Transverse colon (tissue), 4 donors: ENCODE data around the gene PTGES. TPM values are rescaled to one million over a fixed set of nuclear protein-coding genes. Genes with fewer than 3 reads are reported as not detected.
A peak's percentile ranks its signal among the peaks of the same experiment; 100 is the strongest.

Experiments used
- DNase-seq: peaks from one replicate; pipeline ENCODE4 v3.0.0-alpha.2; 2019
- H3K27ac ChIP-seq, 4 donors: fragments of 200-600 bp; sonication (generic); 2 replicates each; pipeline ENCODE4 v1.5.1; 2016 to 2018; ENCODE audit warnings: inconsistent platforms in 4 of 4
- H3K27me3 ChIP-seq: fragments of 200-600 bp; sonication (generic); 2 replicates; pipeline ENCODE4 v1.5.1; 2017; ENCODE audit warnings: inconsistent platforms
- H3K36me3 ChIP-seq, 4 donors: fragments of 200-600 bp; sonication (generic); 2 replicates each; pipeline ENCODE4 v1.5.1; 2017 to 2019; ENCODE audit warnings: inconsistent platforms in 4 of 4
- H3K4me1 ChIP-seq, 4 donors: fragments of 200-600 bp; sonication (generic); 2 replicates each; pipeline ENCODE4 v1.5.1; 2017 to 2020; ENCODE audit warnings: inconsistent platforms in 4 of 4
- H3K4me3 ChIP-seq, 4 donors: fragments of 200-600 bp; sonication (generic); 1 replicate in 1 of 4; 2 replicates in 3 of 4; pipeline versions ENCODE4 v1.5.1 to v1.6.1; 2017 to 2019; ENCODE audit warnings: inconsistent platforms in 4 of 4
- H3K9me3 ChIP-seq, 2 donors: fragments of 200-600 bp; sonication (generic); 2 replicates each; pipeline ENCODE4 v1.5.1; 2017 to 2019; ENCODE audit warnings: inconsistent platforms in 2 of 2
- CTCF ChIP-seq, 5 experiments: fragments of 200-600 bp in 3 of 5; fragments of 450-650 bp in 2 of 5; sonication (generic) in 3 of 5; IDR thresholded peaks; 1 replicate in 2 of 5; 2 replicates in 3 of 5; pipeline ENCODE4 v1.5.1; 2016 to 2017; ENCODE audit warnings: antibody characterized with exemption in 5 of 5, inconsistent platforms in 3 of 5, mild to moderate bottlenecking in 2 of 5, moderate library complexity in 1 of 5
- EP300 ChIP-seq: sonication (generic); formaldehyde crosslinking; IDR thresholded peaks from one replicate; pipeline ENCODE4 v1.6.1; 2017; ENCODE audit warnings: antibody characterized with exemption, low read depth
- POLR2A ChIP-seq: fragments of 450-650 bp; IDR thresholded peaks from one replicate; pipeline ENCODE4 v1.6.1; 2016; ENCODE audit warnings: antibody characterized with exemption, mild to moderate bottlenecking, moderate library complexity
- POLR2AphosphoS5 ChIP-seq, 3 donors: sonication (generic); formaldehyde crosslinking; IDR thresholded peaks; one replicate each; pipeline ENCODE4 v1.6.1; 2016; ENCODE audit warnings: antibody characterized with exemption in 3 of 3
- WGBS, 2 donors: methylation state at CpG; one replicate each; pipeline ENCODE4 v1.1.5; 2018; ENCODE audit warnings: low coverage in 1 of 2; 5-methylcytosine and 5-hydroxymethylcytosine counted together
- in situ Hi-C, 4 donors: fragments of 200-750 bp; cut with MboI; loops; one replicate each; pipeline versions ENCODE4 v1.15.0 to v1.15.1; 2017; ENCODE audit warnings: low sequenced_read_pairs in 3 of 4, low pct_ligation_motif_present in 1 of 4, low pct_unique_long_range_greater_than_20kb in 1 of 4
- intact Hi-C: fragments of 100-400 bp; cut with DNase I; formaldehyde crosslinking; loops from one replicate; pipeline ENCODE4 v1.15.1; 2023; ENCODE audit warnings: low total_unique reads
- total RNA-seq, 4 donors: library from RNA; depleted of rRNA; stranded (reverse); fragments of >200 nt; gene quantifications; one replicate each; pipeline ENCODE4 v1.1.0, GENCODE V29; 2016

The PTGES gene
- total RNA-seq, 4 donors from 2014 or later = 0.75 to 11.0 (median 2.2) TPM

DNA sequence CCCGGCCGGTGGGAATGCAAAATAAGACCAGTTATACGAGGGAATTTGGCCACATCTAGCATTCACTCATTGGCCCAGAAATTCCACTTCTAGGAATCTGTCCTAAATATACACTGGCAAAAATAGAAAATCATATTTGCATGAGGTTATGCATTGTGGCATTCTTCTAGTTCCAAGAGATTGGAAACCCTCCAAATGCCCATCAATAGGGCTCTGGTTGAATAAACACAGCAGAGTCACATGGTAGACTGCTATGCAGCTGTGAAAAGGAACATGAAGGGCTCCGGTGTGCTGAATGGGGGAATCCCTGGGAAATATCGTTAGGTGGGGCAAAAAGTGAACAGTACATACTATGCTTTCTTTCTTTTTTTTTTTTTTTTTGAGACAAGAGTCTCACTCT is 36.8 kb downstream of the PTGES start:
- Histone ChIP-seq H3K9me3 (no peaks in the 10 kb centered on the region), H3K27me3 (no peaks in the 10 kb centered on the region), H3K27ac (no peak overlapping the region), H3K36me3 (no peaks in the 10 kb centered on the region), H3K4me1 (peaks cover 0 to 4% (median 0%) of the 10 kb centered on the region in 4 donors), H3K4me3 (no peak overlapping the region)
- in situ Hi-C loops = no loop called here
- no peak for DNase-seq
- 48 to 57% methylated on average over 5 of the region's 5 CpGs for WGBS, 2 donors
- TF ChIP-seq POLR2AphosphoS5 (IDR thresholded peaks at IDR 0.05) (peak in 1 of 3 donors; percentile 27), POLR2A (no peak)
- intact Hi-C loops = no loop called here

- intact Hi-C loops = no loop called here
- no peak overlapping the region for H3K4me3 ChIP-seq
- 75% methylated on average over 15 of the region's 15 CpGs; no CpG with 5 or more reads in 1 of the 2 donors for WGBS, 2 donors
Measured at GRCh38 chr9:129714511-129715061, 38.3 kb downstream of the PTGES start.

DNA sequence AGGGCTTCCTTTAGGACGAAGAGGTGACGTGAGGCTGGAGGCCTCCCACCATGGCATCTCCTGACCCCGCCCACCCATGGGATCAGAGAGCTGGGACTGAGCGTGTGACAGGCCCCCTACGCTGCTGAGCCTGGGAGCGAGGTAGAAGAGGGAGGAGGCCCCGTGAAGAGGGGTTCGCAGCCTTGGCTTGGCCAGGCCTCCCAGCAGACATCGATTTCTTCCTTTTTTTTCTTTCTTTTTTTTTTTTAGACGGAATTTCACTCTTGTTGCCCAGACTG is 39.5 kb downstream of the PTGES start:
- Histone ChIP-seq H3K9me3 (no peaks in the 10 kb centered on the region), H3K27ac (peak overlapping the region in 1 of 4 donors; percentile 46), H3K27me3 (no peaks in the 10 kb centered on the region), H3K4me1 (peaks cover 0 to 4% (median 0%) of the 10 kb centered on the region in 4 donors), H3K36me3 (no peaks in the 10 kb centered on the region), H3K4me3 (no peak overlapping the region)
- 89 to 93% methylated on average over 3 to 10 of the region's 10 CpGs for WGBS, 2 donors
- no peak for DNase-seq
- intact Hi-C loops (no loop called here), in situ Hi-C loops (no loop called here)
- no peak for TF ChIP-seq EP300
- TF ChIP-seq POLR2A = no peak
- no peak for TF ChIP-seq CTCF (IDR thresholded peaks at IDR 0.05)
- TF ChIP-seq POLR2AphosphoS5 (IDR thresholded peaks at IDR 0.05) = no peak

More at GRCh38 chr9:129714511-129715061, 38.3 kb downstream of the PTGES start:
- no peak for DNase-seq
- TF ChIP-seq POLR2AphosphoS5 (IDR thresholded peaks at IDR 0.05) = no peak
- no peak for TF ChIP-seq CTCF (IDR thresholded peaks at IDR 0.05)
- no peak for TF ChIP-seq EP300
- no peak for TF ChIP-seq POLR2A
- H3K36me3 ChIP-seq = no peaks in the 10 kb centered on the region
- H3K27ac ChIP-seq = no peak overlapping the region
- H3K27me3 ChIP-seq = no peaks in the 10 kb centered on the region
- no peaks in the 10 kb centered on the region for H3K9me3 ChIP-seq
- in situ Hi-C loops = no loop called here
- H3K4me1 ChIP-seq = peaks cover 0 to 4% (median 0%) of the 10 kb centered on the region in 4 donors

DNA sequence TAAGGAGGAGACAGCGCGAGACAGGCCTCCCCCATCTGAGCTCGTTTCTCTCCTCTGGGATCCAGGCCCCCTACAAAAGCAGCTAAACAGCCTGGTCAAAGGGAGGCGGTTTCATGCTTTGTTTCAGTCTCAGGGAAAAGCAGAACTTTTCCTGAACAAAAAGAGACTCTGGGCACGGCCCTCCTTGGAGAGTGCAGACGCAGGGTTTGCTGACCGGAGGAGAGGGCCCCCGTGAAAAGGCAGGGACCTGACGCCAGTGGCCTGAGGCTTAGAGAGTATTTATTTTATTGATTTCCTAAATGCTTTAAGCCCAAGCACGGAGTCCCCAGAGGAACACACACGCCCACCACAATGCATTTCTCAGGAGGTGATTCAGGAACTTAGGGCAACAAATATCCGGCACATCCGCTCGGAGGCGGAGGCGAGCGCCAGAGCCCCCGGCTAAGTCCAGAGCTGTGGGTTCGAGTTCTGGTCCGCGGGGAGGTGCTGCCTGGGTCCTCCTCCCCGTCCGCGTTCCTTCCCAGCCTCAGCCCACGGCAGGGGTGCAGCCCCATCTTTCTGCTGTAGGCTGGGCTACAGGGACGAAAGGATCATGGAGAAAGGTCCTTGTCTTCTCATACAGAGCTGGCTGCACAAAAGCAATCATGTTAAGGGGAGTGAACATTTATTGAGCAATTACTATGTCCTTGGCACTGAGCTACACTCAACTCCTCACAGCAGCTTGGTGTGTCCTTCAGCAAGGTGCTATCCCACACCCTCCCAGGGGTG is 40.0 kb downstream of the PTGES start:
- H3K4me3 ChIP-seq = no peak overlapping the region
- no peak for DNase-seq
- in situ Hi-C loops (no loop called here), intact Hi-C loops (no loop called here)
- H3K9me3 ChIP-seq = no peaks in the 10 kb centered on the region
- H3K4me1 ChIP-seq = peaks cover 0 to 4% (median 0%) of the 10 kb centered on the region in 4 donors
- H3K27ac ChIP-seq = peak overlapping the region; percentile 36 to 56 (median 42)
- WGBS, 2 donors = 66 to 73% methylated on average over 15 to 26 of the region's 26 CpGs
- no peaks in the 10 kb centered on the region for H3K27me3 ChIP-seq
- H3K36me3 ChIP-seq = no peaks in the 10 kb centered on the region
- TF ChIP-seq CTCF (IDR thresholded peaks at IDR 0.05) = no peak
- no peak for TF ChIP-seq EP300
- TF ChIP-seq POLR2A = no peak
- no peak for TF ChIP-seq POLR2AphosphoS5 (IDR thresholded peaks at IDR 0.05)

GRCh38 chr9:129710169-129710453 is 42.7 kb downstream of the PTGES start:
- no peak for DNase-seq
- WGBS, 2 donors = 100% methylated on average over 1 of the region's 3 CpGs; no CpG with 5 or more reads in 1 of the 2 donors
- intact Hi-C loops (no loop called here), in situ Hi-C loops (no loop called here)
- TF ChIP-seq POLR2AphosphoS5 (IDR thresholded peaks at IDR 0.05) = no peak
- TF ChIP-seq CTCF (IDR thresholded peaks at IDR 0.05) = no peak
- no peak for TF ChIP-seq POLR2A
- no peak for TF ChIP-seq EP300
- Histone ChIP-seq H3K36me3 (no peaks in the 10 kb centered on the region), H3K4me1 (peaks cover 0 to 4% (median 0%) of the 10 kb centered on the region in 4 donors), H3K27ac (no peak overlapping the region), H3K27me3 (no peaks in the 10 kb centered on the region), H3K9me3 (no peaks in the 10 kb centered on the region), H3K4me3 (no peak overlapping the region)
